ENCODE measurements around the gene LSAMP. TPM values are rescaled to one million over a fixed set of nuclear protein-coding genes. Genes with fewer than 3 reads are reported as not detected.

The LSAMP gene
- total RNA-seq, 4 donors from 2014 or later = 4.3 to 5.2 (median 5.0) TPM

DNA sequence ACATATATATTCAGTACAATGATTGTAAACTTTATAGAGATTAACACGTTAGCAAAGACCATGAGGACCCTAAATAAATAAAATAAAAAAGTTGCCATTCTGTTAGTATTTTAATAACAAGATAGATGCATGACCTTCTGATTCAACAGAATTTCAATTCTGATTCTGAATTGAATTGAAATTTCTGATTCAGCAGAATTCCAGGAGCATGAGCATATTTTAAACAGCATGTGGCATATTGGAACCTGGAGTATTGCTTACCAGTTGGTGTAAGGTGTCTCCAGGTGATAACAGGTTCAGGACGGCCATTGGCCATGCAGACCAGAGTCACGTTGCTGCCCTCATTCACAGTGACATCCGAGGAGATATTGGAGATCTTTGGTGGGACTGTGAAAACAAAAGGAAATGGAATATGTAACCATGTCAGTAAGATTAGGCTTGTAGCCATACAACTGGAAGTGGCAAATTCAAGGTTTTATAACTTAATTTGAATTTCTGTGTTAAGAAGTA, 426.0 kb downstream of the LSAMP start:
- H3K4me3 ChIP-seq = no peak overlapping the region
- DNase-seq (ENCODE audit: low spot score in 2 of 2) = no peak
- H3K36me3 ChIP-seq = no peaks in the 10 kb centered on the region
- WGBS = 84% methylated on average over 4 of the region's 4 CpGs
- no peaks in the 10 kb centered on the region for H3K4me1 ChIP-seq
- TF ChIP-seq POLR2A (IDR thresholded peaks at IDR 0.05) = no peak
- TF ChIP-seq POLR2AphosphoS5 (IDR thresholded peaks at IDR 0.05) = no peak
- no peak for TF ChIP-seq EP300 (IDR thresholded peaks at IDR 0.05)
- TF ChIP-seq, protein P1, sequence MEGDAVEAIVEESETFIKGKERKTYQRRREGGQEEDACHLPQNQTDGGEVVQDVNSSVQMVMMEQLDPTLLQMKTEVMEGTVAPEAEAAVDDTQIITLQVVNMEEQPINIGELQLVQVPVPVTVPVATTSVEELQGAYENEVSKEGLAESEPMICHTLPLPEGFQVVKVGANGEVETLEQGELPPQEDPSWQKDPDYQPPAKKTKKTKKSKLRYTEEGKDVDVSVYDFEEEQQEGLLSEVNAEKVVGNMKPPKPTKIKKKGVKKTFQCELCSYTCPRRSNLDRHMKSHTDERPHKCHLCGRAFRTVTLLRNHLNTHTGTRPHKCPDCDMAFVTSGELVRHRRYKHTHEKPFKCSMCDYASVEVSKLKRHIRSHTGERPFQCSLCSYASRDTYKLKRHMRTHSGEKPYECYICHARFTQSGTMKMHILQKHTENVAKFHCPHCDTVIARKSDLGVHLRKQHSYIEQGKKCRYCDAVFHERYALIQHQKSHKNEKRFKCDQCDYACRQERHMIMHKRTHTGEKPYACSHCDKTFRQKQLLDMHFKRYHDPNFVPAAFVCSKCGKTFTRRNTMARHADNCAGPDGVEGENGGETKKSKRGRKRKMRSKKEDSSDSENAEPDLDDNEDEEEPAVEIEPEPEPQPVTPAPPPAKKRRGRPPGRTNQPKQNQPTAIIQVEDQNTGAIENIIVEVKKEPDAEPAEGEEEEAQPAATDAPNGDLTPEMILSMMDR (IDR thresholded peaks at IDR 0.05) = no peak
- no peak overlapping the region for H3K27ac ChIP-seq
- no peaks in the 10 kb centered on the region for H3K27me3 ChIP-seq
- no peaks in the 10 kb centered on the region for H3K9me3 ChIP-seq

DNA sequence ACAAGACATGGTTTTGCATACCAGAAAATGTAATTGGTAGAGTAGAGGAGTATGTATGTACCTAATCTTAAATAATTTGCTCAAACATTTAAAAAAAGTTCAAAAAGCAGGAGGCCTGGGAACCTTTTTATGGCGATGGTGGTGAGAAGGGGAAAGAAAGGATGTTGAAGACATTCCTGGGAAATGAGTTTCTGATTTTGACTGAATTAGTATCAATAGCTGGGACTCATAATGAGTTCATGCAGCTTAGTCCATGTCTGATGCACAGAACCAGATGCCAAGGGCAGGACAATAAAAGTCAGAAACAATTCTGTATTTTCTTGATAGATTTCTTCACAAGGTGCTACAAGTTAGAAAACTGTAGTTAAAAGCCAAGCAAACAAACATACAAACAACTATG, 426.6 kb downstream of the LSAMP start:
- Histone ChIP-seq H3K36me3 (no peaks in the 10 kb centered on the region), H3K4me1 (no peaks in the 10 kb centered on the region), H3K9me3 (no peaks in the 10 kb centered on the region), H3K27ac (no peak overlapping the region), H3K4me3 (no peak overlapping the region), H3K27me3 (no peaks in the 10 kb centered on the region)
- TF ChIP-seq, protein P1 (IDR thresholded peaks at IDR 0.05) = no peak
- TF ChIP-seq EP300 (IDR thresholded peaks at IDR 0.05) (no peak), POLR2AphosphoS5 (IDR thresholded peaks at IDR 0.05) (no peak), POLR2A (IDR thresholded peaks at IDR 0.05) (no peak)
- 78% methylated on average over 1 of the region's 1 CpG for WGBS
- DNase-seq (ENCODE audit: low spot score in 2 of 2) = no peak

DNA sequence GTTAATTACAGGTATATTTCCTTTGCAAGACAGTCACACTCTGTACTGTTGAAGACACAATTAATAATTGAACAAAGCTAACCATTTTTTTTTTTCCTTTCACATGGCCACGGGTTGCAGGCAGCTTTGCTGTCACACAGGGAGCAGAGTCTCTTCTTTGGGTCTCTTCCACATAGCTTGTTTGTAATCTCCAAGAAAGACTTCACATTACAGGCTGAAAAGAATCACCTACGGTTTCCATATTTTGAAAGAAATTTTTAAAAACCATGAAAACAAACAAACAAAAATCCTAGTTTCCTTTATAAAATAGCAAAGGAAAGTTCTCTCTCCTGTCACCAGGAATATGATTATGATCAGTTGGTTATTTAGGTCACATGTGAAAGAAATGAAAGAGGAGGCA, 429.4 kb downstream of the LSAMP start:
- TF ChIP-seq POLR2A (IDR thresholded peaks at IDR 0.05) = no peak
- TF ChIP-seq, protein P1 (IDR thresholded peaks at IDR 0.05) = no peak
- TF ChIP-seq EP300 (IDR thresholded peaks at IDR 0.05) = no peak
- no peak for TF ChIP-seq POLR2AphosphoS5 (IDR thresholded peaks at IDR 0.05)
- no peak overlapping the region for H3K27ac ChIP-seq
- no peaks in the 10 kb centered on the region for H3K36me3 ChIP-seq
- H3K4me1 ChIP-seq = no peaks in the 10 kb centered on the region
- no peaks in the 10 kb centered on the region for H3K9me3 ChIP-seq
- WGBS = 65% methylated on average over 2 of the region's 2 CpGs
- no peaks in the 10 kb centered on the region for H3K27me3 ChIP-seq
- no peak for DNase-seq (ENCODE audit: low spot score in 2 of 2)
- no peak overlapping the region for H3K4me3 ChIP-seq

DNA sequence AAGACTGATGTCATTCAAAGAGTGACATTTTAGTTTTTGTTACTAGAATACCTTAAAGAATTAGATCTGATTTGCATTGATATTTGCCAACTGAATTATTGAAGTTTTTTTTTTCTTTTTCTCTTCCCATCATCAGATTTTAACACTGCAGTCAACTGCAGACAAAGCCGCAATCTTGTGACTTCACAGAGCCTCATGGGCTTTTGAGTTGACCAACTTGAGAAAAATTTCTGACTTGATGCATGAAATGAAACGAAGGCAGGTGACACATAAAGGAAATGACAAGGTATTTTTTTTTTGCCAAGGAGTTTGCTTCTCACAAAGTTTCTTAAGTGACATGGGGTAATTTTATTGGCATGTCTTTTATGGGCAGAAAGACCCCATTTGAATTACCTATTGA, 438.3 kb downstream of the LSAMP start:
- no peak for DNase-seq (ENCODE audit: low spot score in 2 of 2)
- Histone ChIP-seq H3K4me1 (no peaks in the 10 kb centered on the region), H3K27ac (no peak overlapping the region), H3K9me3 (no peaks in the 10 kb centered on the region), H3K4me3 (no peak overlapping the region), H3K27me3 (no peaks in the 10 kb centered on the region), H3K36me3 (no peaks in the 10 kb centered on the region)
- WGBS = 81% methylated on average over 2 of the region's 2 CpGs
- TF ChIP-seq, protein P1 (IDR thresholded peaks at IDR 0.05) = no peak
- TF ChIP-seq EP300 (IDR thresholded peaks at IDR 0.05) (no peak), POLR2AphosphoS5 (IDR thresholded peaks at IDR 0.05) (no peak), POLR2A (IDR thresholded peaks at IDR 0.05) (no peak)

DNA sequence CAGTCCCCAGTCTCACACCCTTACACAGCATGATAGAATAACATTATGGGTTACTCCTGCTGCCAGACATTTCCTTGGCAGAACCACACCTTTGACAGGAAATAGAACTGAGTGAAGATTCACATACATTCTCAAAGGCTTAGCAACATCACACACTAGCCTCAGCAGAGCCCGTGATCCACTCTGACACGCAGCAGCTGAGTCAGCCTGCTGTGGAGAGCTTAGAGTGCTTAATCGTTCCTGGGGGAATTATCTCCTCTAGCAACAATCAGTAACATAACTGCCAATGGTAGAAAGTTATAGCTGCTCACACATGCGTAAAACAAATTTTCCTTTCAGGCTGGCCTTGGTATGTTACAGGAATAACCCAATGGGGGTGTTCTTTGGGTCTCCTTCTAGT, 439.9 kb downstream of the LSAMP start:
- Histone ChIP-seq H3K27me3 (no peaks in the 10 kb centered on the region), H3K4me3 (no peak overlapping the region), H3K36me3 (no peaks in the 10 kb centered on the region), H3K27ac (no peak overlapping the region), H3K9me3 (no peaks in the 10 kb centered on the region), H3K4me1 (no peaks in the 10 kb centered on the region)
- TF ChIP-seq POLR2A (IDR thresholded peaks at IDR 0.05) = no peak
- TF ChIP-seq, protein P1 (IDR thresholded peaks at IDR 0.05) = no peak
- no peak for TF ChIP-seq EP300 (IDR thresholded peaks at IDR 0.05)
- TF ChIP-seq POLR2AphosphoS5 (IDR thresholded peaks at IDR 0.05) = no peak
- WGBS = 38% methylated on average over 4 of the region's 4 CpGs
- no peak for DNase-seq (ENCODE audit: low spot score in 2 of 2)
